Measurements from ENCODE around the gene STRIP2.

- TF ChIP-seq CTCF (conservative IDR thresholded peaks at IDR 0.05; ENCODE audit: low read length) (no peak), EZH2phosphoT487 (IDR thresholded peaks at IDR 0.05; ENCODE audit: borderline replicate concordance, low read depth, low read length) (no peak)
Observed at GRCh38 chr7:129517931-129518330, 83.7 kb downstream of the STRIP2 start.

Data from OCI-LY7 (cell line).